Measurements from ENCODE around the gene CCL20.
"Not testable (repeated sequence)": the region's sequence is repeated elsewhere in the genome, so short reads cannot be mapped to it uniquely, and the experiment has no call there.

DNA sequence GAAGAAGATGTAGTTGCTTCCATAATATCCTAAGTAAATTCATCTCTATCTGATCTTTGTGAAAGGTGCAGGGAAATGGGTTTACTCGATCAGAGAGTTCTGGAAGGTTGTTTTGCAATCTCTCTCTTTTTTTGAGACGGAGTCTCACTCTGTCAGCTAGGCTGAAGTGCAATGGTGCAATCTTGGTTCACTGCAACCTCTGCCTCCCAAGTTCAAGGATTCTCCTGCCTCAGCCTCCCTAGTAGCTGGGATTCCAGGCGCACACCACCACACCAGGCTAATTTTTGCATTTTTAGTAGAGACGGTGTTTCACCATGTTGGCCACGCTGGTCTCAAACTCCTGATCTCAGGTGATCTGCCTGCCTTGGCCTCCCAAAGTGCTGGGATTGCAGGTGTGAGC is 16.9 kb upstream of the CCL20 start:
- TF ChIP-seq, protein P1, sequence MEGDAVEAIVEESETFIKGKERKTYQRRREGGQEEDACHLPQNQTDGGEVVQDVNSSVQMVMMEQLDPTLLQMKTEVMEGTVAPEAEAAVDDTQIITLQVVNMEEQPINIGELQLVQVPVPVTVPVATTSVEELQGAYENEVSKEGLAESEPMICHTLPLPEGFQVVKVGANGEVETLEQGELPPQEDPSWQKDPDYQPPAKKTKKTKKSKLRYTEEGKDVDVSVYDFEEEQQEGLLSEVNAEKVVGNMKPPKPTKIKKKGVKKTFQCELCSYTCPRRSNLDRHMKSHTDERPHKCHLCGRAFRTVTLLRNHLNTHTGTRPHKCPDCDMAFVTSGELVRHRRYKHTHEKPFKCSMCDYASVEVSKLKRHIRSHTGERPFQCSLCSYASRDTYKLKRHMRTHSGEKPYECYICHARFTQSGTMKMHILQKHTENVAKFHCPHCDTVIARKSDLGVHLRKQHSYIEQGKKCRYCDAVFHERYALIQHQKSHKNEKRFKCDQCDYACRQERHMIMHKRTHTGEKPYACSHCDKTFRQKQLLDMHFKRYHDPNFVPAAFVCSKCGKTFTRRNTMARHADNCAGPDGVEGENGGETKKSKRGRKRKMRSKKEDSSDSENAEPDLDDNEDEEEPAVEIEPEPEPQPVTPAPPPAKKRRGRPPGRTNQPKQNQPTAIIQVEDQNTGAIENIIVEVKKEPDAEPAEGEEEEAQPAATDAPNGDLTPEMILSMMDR (conservative IDR thresholded peaks at IDR 0.05), result not testable (repeated sequence)
- not testable (repeated sequence) for TF ChIP-seq ZFX (IDR thresholded peaks at IDR 0.05)

Measured in C4-2B (cell line).